ENCODE data around the gene TSPAN19.

- TF ChIP-seq SUZ12 (IDR thresholded peaks at IDR 0.05) = no peak
- no peak for TF ChIP-seq FOXK2 (IDR thresholded peaks at IDR 0.05)
- no peak for TF ChIP-seq FOXM1 (IDR thresholded peaks at IDR 0.05; ENCODE audit: borderline replicate concordance)
- TF ChIP-seq HDGF (IDR thresholded peaks at IDR 0.05; ENCODE audit: borderline replicate concordance) = no peak
- no peak for TF ChIP-seq SP1 (IDR thresholded peaks at IDR 0.05)
- TF ChIP-seq ELF4 (IDR thresholded peaks at IDR 0.05) = no peak
- no peak for TF ChIP-seq BHLHE40 (IDR thresholded peaks at IDR 0.05; ENCODE audit: borderline replicate concordance)
- no peak for TF ChIP-seq TARDBP (IDR thresholded peaks at IDR 0.05)
These were observed 39.3 kb downstream of the TSPAN19 start for GRCh38 chr12:84996759-84997158.

Data from HEK293T (cell line).